ENCODE results near the gene CLEC2D.
"Not testable (repeated sequence)": the region's sequence is repeated elsewhere in the genome, so short reads cannot be mapped to it uniquely, and the experiment has no call there.

Gene CLEC2D

DNA sequence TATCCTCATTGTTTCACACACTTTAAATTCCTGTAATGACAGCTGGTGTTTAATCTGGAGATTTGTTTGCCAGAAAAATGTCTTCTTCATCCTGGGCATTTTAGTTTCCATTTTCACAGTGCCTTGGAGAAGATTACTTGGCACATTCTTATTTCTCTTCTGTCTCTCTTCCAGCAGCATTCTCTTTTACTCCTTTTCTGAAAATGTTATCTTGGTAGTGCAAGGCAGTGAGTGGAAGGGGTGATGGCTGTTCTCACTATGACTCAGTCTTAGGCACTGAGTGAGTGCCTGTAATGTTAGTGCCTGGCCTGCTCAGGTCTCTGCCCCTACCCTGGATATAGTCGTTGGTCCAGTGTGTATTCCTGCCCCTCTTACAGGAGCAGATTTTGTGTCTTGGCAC, 50.3 kb downstream of the CLEC2D start:
- DNase-seq = no peak
- TF ChIP-seq GATA1 (IDR thresholded peaks at IDR 0.05; ENCODE audit: low read depth, low read length) (no peak), POLR2A (IDR thresholded peaks at IDR 0.05; ENCODE audit: low read length) (no peak)

DNA sequence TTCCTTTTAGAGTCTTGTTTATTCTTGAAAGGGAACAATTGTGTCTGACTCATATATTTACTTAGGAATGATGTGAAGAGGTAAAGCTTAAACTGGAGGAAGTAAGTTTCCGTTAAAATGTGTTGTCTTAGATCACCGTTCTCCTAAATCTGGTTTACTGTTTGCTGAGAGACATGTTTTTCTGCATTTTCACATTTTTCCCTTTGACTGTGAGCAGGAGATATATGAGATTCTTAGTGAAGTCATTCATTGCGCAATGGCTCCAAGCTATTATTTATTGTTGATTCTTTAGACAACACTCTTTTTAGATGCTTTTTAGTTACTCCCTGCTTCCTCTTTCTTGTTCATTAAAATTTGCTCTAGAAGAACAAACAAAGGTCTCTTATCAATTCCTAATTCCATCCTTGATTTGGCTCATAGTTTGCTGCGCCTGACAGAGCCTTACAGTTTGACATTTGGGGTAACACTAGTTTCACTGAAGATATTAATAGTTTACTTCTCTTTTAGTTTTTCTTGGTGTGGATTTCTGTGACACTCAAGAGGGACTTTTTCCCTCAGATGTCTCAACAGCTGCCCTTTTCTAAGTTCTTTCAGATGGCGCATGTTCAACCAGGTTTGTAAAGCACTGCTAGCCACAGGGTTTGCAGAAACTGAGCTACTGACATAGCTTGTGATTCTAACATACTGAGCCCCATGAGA, 52.0 kb downstream of the CLEC2D start:
- DNase-seq = no peak
- TF ChIP-seq POLR2A (IDR thresholded peaks at IDR 0.05; ENCODE audit: low read length) = no peak

DNA sequence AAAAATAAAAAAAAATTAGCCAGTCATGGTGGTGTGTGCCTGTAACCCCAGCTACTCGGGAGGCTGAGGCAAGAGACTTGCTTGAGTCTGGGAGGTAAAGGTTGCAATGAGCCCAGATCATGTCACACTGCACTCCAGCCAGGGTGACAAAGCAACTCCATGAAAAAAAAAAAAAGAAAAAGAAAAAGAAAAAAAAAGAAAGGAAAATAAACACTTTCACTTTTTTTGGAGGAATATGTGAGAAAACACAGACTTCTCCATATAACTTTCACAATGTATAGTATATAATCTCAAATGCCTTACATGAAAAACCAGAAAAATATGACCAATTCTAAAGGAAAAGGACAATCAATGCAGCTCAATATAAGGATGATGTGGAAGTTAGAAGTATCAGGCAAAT, 54.5 kb downstream of the CLEC2D start:
- TF ChIP-seq GATA1 (IDR thresholded peaks at IDR 0.05; ENCODE audit: low read depth, low read length) = no peak
- TF ChIP-seq POLR2A (IDR thresholded peaks at IDR 0.05; ENCODE audit: low read length) = no peak
- no peak for DNase-seq

DNA sequence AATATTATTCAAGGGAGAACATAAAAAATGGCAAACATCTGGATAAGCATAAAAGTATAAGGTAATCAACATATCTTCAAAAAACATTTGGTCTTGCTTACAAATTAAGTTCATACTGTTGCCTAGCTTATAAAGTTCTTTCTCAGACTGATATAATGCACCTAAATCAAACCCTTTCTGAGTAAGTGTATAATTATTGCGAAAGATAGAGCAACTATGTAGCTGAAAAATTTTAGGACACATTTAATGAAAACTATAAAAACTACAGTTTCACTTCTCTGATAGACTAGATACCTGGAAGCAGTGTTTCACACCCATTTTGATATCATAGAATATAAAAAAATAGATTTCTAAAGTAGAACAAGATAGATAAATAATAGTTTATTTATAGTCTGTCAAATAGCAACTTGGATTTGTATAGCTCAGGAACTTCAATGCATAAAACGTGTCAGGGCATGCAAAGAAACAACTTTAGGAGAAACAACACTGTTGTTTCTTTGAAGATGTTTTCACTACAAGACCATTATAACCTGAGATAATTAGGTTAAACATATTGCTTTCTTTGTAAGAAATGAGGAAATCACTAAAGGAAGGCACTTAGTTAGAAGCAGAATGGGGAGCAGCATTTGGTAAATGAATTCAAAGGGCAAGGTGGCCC, 55.8 kb downstream of the CLEC2D start:
- DNase-seq = no peak
- TF ChIP-seq POLR2A (IDR thresholded peaks at IDR 0.05; ENCODE audit: low read length) = no peak
- TF ChIP-seq GATA1 (IDR thresholded peaks at IDR 0.05; ENCODE audit: low read depth, low read length) = no peak

DNA sequence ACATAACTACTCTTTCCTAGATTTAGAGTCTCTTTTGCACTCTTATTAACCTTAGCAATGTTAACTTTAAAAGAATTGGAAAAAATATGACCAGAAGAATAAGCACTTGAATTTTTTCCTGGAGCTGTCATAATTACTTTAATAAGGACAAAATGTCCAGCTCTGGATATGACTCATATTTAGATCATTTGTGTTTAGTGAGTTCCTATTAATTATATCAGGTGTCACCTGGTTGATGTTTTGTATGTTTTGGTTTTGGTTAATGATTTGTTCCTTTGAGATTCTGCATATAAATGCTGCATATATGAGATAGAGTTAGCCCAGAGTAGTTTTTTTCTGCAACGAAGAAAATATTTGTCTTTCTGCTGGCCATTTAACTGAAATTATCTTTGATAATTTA, 58.3 kb downstream of the CLEC2D start:
- TF ChIP-seq POLR2A (IDR thresholded peaks at IDR 0.05; ENCODE audit: low read length) (no peak), GATA1 (IDR thresholded peaks at IDR 0.05; ENCODE audit: low read depth, low read length) (no peak)
- no peak for DNase-seq

DNA sequence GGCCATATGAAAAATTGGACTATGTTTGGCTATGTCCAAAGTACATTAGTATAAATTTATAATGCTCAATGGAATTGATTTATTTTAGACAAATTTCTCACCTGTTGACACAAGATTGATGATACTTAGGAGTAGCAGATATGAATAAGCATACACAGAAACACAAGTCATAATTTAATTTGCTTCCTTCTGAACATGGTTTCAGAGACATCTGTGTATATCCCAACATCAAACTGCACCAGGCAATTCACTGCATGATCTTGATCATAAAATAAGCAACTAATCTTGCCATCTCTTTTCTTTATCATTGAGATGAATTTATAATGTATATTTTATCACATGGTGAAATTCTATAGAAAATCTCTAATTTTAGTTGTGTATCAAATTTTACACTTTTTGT, 59.6 kb downstream of the CLEC2D start:
- TF ChIP-seq GATA1 (IDR thresholded peaks at IDR 0.05; ENCODE audit: low read depth, low read length) (no peak), POLR2A (IDR thresholded peaks at IDR 0.05; ENCODE audit: low read length) (no peak)
- DNase-seq = no peak

DNA sequence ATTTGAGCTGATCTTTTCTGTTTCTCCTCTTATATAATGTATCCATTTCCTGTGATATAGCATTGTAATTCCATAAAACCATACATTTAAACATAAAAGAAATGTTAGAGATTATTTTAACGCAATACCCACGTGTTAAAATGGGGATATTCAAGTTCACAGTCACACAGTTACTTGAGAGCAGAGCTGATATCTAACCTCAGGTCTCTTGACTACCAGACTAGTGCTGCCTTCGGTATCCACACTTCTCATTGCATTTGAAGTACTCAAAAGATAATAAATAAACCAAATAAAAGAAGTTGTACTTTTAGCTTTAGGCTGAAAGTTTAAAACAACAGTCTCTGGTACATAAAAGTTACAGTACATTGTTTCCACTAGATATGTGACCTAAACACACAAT, 60.5 kb downstream of the CLEC2D start:
- TF ChIP-seq POLR2A (IDR thresholded peaks at IDR 0.05; ENCODE audit: low read length) (no peak), GATA1 (IDR thresholded peaks at IDR 0.05; ENCODE audit: low read depth, low read length) (no peak)
- DNase-seq = no peak

DNA sequence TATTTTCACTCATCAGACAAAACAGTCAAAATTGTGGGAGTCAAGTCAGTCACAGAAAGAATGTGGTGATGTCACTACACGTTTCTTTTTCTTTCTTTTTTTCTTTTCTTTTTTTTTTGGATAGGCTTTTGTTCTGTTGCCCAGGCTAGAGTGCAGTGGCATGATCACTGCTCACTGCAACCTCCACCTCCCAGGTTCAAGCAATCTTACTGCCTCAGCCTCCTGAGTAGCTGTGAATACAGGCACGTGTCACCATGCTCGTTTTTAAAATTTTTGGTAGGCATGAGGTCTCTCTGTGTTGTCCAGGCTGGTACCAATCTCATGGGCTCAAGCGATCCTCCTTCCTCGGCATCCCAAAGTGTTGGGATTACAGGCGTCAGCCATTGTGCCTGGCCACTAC, 61.1 kb downstream of the CLEC2D start:
- no peak for DNase-seq
- TF ChIP-seq POLR2A (IDR thresholded peaks at IDR 0.05; ENCODE audit: low read length) (no peak), GATA1 (IDR thresholded peaks at IDR 0.05; ENCODE audit: low read depth, low read length) (no peak)

DNA sequence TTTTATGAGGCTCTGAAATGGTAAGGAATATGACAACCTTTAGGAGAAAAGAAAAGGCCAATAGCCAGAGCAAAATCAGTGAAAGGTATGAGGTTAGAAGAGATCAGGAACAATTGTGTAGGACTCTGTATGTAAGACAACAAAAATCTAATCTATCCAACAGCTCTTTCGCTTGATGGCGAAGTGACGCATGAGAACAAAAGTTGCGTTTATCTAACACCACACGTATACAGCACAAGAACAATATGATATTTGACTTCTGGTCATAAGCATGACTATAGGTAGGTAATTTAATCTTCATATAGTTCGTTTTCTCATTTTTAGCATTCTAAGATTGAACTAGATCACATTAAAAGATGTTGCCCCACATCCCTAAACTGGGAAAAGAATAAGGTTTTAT, 61.9 kb downstream of the CLEC2D start:
- TF ChIP-seq GATA1 (IDR thresholded peaks at IDR 0.05; ENCODE audit: low read depth, low read length) (no peak), POLR2A (IDR thresholded peaks at IDR 0.05; ENCODE audit: low read length) (no peak)
- DNase-seq = no peak

DNA sequence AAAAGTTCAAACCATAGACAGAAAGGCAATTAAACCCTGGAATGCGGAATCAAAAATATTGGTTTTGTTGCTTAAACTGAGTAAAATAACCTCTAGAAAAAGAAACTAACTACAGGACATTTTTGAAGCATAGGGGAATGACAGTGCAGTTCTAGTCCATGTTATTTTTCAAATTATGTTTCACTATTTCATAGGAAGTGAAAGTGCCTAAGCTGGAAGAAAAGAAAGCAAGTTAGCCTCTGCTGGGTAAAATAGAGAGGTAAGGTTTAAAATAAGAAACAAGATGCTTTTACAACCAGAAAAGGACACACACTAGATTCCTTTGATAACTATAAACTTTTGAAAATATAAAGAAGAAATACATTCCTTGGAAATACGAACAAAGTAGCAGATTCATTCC, 62.3 kb downstream of the CLEC2D start:
- DNase-seq = peak in 1 of 2 experiments; percentile 5
- TF ChIP-seq GATA1 (IDR thresholded peaks at IDR 0.05; ENCODE audit: low read depth, low read length) (no peak), POLR2A (IDR thresholded peaks at IDR 0.05; ENCODE audit: low read length) (no peak)

DNA sequence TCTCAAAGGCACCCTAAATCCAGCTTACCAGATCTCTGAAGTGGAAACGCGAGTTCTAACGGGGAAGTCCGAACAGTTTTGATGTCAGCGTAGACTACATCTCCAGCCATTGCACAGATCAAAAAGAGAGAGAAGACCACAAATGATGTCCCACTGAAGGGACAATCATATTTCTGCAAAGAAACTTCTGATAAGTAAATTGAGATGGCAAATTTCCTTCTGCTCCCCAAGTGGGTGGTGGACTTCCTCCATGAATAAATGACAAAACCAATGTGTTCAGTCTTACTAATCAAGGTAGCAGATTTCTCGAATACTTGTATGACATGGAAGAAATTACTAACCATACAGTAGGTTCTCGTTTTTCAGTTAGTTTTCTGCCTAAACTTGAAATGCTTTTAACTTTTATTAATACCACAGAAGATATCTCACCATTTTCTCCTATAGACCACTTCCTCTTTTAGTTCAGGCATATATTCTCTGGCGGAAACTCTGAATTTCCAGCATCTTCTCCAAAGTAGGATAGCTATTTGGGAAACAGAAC, 63.5 kb downstream of the CLEC2D start, which contains the start of gene CLECL1:
Gene CLECL1 (minus strand): TSS at position 177 of the 541 bp plus-strand sequence.
- no peak for DNase-seq
- TF ChIP-seq POLR2A (IDR thresholded peaks at IDR 0.05; ENCODE audit: low read length) = no peak
- no peak for TF ChIP-seq GATA1 (IDR thresholded peaks at IDR 0.05; ENCODE audit: low read depth, low read length)

DNA sequence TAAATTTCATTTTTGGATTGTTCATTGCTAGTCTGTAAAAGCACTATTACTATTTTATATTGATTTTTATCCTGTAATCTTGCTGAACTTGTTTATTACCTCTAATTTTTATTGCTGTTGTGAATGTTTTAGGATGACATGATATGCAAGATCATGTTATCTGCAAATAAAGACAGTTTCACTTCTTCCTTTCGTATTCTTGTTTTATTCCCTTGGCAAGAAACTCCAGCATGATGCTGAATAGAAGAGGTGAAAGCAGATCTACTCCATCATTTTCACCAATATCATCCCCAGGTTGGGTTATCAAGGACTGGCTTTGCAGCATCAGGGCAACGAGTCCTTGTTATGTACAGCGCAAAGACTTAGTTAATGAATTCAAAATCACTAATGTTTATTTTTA, 66.1 kb downstream of the CLEC2D start:
- DNase-seq = no peak
- TF ChIP-seq GATA1 (IDR thresholded peaks at IDR 0.05; ENCODE audit: low read depth, low read length) (no peak), POLR2A (IDR thresholded peaks at IDR 0.05; ENCODE audit: low read length) (no peak)

DNA sequence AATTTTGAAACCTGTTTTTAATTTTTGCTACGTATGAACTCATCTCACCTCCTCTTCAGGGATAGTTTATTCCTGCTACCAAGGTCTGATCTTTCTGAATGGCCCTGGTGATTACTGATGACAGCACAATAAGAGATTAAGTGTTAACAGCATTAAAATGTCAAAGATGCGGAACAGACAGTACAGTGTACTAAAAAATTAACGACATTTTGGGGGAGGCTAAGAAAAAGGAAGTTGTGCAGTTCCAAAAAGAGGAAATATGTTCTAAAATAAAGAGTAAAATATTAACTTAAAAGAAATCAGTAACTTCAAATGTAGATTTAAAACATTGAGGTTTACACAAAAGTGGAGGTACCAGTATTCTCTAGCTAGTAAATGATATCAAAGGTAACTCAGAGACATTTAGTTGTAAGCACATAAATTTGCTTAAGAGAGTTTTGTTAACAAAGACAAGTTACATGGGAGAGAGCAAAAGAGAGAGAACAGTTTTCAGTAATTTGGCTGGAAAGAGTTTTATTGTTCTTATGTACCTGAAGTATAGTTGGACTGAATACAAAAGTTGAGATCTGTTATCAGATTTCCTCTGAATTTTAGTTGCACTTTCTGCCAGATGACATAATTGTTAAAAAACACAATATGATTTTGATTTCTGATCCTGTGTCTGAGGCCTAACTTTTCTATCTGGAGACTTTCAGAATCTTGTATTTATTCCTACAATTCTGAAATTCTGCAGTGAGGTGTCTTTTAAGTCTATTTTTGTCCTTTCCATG, 67.6 kb downstream of the CLEC2D start:
- DNase-seq = no peak

DNA sequence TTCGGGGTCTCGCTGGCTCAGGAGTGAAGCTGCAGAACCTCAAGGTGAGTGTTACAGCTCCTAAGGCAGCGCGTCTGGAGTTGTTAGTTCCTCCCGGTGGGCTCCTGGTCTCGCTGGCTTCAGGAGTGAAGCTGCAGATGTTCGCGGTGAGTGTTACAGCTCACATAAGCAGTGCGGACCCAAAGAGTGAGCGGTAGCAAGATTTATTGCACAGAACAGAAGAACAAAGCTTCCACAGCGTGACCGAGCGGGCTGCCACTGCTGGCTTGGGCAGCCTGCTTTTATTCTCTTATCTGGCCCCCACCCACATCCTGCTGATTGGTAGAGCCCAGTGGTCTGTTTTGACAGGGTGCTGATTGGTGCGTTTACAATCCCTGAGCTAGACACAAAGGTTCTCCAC, 69.4 kb downstream of the CLEC2D start:
- DNase-seq = not testable (repeated sequence)

More for the DNA sequence above, 67.6 kb downstream of the CLEC2D start:
- no peak for TF ChIP-seq POLR2A (IDR thresholded peaks at IDR 0.05; ENCODE audit: low read length)
- no peak for TF ChIP-seq GATA1 (IDR thresholded peaks at IDR 0.05; ENCODE audit: low read depth, low read length)

All from erythroblast (primary cell).